HepG2 (cell line): ENCODE results near the gene ESYT3. TPM values are rescaled to one million over a fixed set of nuclear protein-coding genes. Genes with fewer than 3 reads are reported as not detected.

ENCODE experiments used
- ATAC-seq: fragments of 200-7000 bp; cut with Tn5 transposase; 3 replicates; pipeline ENCODE4 v1.9.1; 2020; ENCODE audit warnings: mild to moderate bottlenecking, moderate library complexity
- BruUV-seq: library from RNA; stranded (reverse); fragments of 400-500 nt; replicated peaks from 2 replicates; lab custom pipeline; 2021; lab: Mats Ljungman, UMichigan
- CTCF ChIA-PET: fragments of 300-600 bp; formaldehyde crosslinking; extraction: SDS; loops from one replicate; lab custom pipeline; 2021; ENCODE audit warnings: low total read pairs, inconsistent platforms, low intra/inter-chr PET ratio; lab: Yijun Ruan, JAX
- POLR2A ChIA-PET: fragments of 350-600 bp; sonication (Branson Sonifier 250); formaldehyde crosslinking; loops from one replicate; lab custom pipeline; 2020; ENCODE audit warnings: antibody characterized with exemption, inconsistent platforms; lab: Yijun Ruan, JAX
- DNase-seq: peaks from one replicate; pipeline ENCODE4 v3.0.0-alpha.2; 2015; ENCODE audit warnings: low spot score
- FAIRE-seq: peaks from 3 replicates; lab custom pipeline; 2011; peaks lifted over from hg19 to GRCh38; lab: Jason Lieb, UNC
- H2AFZ ChIP-seq: one replicate; pipeline ENCODE4 v1.6.1; 2011; ENCODE audit warnings: low read length, inconsistent platforms
- H3K27ac ChIP-seq: fragments of 300-600 bp; 3 replicates; pipeline ENCODE4 v1.8.0; 2011; ENCODE audit warnings: mixed run types, mild to moderate bottlenecking, mixed read lengths, low read length, inconsistent platforms; ENCODE audit not compliant: insufficient read depth; ENCODE audit errors: extremely low read length
- H3K27me3 ChIP-seq, 2 experiments: fragments of 200-600 bp in 1 of 2; 2 replicates in 1 of 2; 3 replicates in 1 of 2; pipeline versions ENCODE4 v1.6.0 to v1.8.0; 2011; ENCODE audit warnings: low read length in 2 of 2, mild to moderate bottlenecking in 2 of 2, moderate library complexity in 2 of 2, inconsistent platforms in 1 of 2; ENCODE audit not compliant: insufficient read depth in 2 of 2, control insufficient read depth in 1 of 2
- H3K36me3 ChIP-seq, 2 experiments: fragments of 200-600 bp in 1 of 2; replicated peaks in 1 of 2; 2 replicates in 1 of 2; 3 replicates in 1 of 2; pipeline versions ENCODE4 v1.5.1 to v1.8.0; 2011; ENCODE audit warnings: low read length in 2 of 2, inconsistent platforms in 1 of 2; ENCODE audit not compliant: insufficient read depth in 2 of 2, control insufficient read depth in 1 of 2
- H3K4me1 ChIP-seq: 2 replicates; pipeline ENCODE4 v1.5.1; 2012; ENCODE audit warnings: low read length, inconsistent platforms; ENCODE audit not compliant: insufficient read depth
- H3K4me2 ChIP-seq: 2 replicates; pipeline ENCODE4 v1.6.0; 2011; ENCODE audit warnings: low read depth, low read length, inconsistent platforms
- H3K4me3 ChIP-seq, 3 experiments: fragments of 200-600 bp in 1 of 3; sonication (generic), shearing (Covaris generic) in 1 of 3; replicated peaks in 1 of 3; 2 replicates each; pipeline ENCODE4 v1.5.1; 2011 to 2016; ENCODE audit warnings: low read length in 3 of 3, inconsistent platforms in 2 of 3, low read depth in 2 of 3, mild to moderate bottlenecking in 2 of 3, control low read depth in 1 of 3, mixed read lengths in 1 of 3; ENCODE audit not compliant: insufficient read depth in 1 of 3
- H3K79me2 ChIP-seq: one replicate; pipeline ENCODE4 v1.6.1; 2011; ENCODE audit warnings: low read length, inconsistent platforms; ENCODE audit not compliant: insufficient read depth
- H3K9ac ChIP-seq: 2 replicates; pipeline ENCODE4 v1.6.0; 2011; ENCODE audit warnings: mild to moderate bottlenecking, low read depth, low read length, inconsistent platforms; ENCODE audit not compliant: insufficient read depth
- H3K9me3 ChIP-seq: 2 replicates; pipeline ENCODE4 v1.5.1; 2012; ENCODE audit warnings: mild to moderate bottlenecking, low read length
- H4K20me1 ChIP-seq: 2 replicates; pipeline ENCODE4 v1.6.0; 2011; ENCODE audit warnings: inconsistent platforms, mild to moderate bottlenecking, low read length, moderate library complexity; ENCODE audit not compliant: insufficient read depth
- HNF4A ChIP-seq: sonication (generic); formaldehyde crosslinking; IDR thresholded peaks from 2 replicates; pipeline ENCODE4 v1.4.0; 2020; ENCODE audit warnings: missing genetic modification reagents
- HNRNPL ChIP-seq: fragments of 200-400 bp; formaldehyde crosslinking; IDR thresholded peaks from 2 replicates; pipeline ENCODE4 v1.6.1; 2017; ENCODE audit warnings: mild to moderate bottlenecking, low read depth, low read length
- IRX3 ChIP-seq: sonication (generic); formaldehyde crosslinking; IDR thresholded peaks from 2 replicates; pipeline ENCODE4 v1.8.1; 2023; ENCODE audit warnings: mild to moderate bottlenecking, low read depth, missing genetic modification reagents, borderline replicate concordance
- RXRB ChIP-seq: IDR thresholded peaks from 2 replicates; pipeline ENCODE4 v1.6.1; 2016; ENCODE audit warnings: borderline replicate concordance, missing genetic modification reagents, missing compliant biosample characterization
- SIN3B ChIP-seq: fragments of 150-350 bp; IDR thresholded peaks from 2 replicates; pipeline ENCODE4 v1.6.1; 2014; ENCODE audit warnings: low read length
- TCF12 ChIP-seq, 2 experiments: fragments of 450-650 bp in 1 of 2; sonication (generic) in 1 of 2; formaldehyde crosslinking in 1 of 2; IDR thresholded peaks; 2 replicates each; pipeline versions ENCODE4 v1.6.1 to v1.8.0; 2017 to 2022; ENCODE audit warnings: antibody characterized with exemption in 1 of 2, mild to moderate bottlenecking in 1 of 2, missing genetic modification reagents in 1 of 2, moderate library complexity in 1 of 2
- ZNF12 ChIP-seq: sonication (generic); formaldehyde crosslinking; IDR thresholded peaks from 2 replicates; pipeline ENCODE4 v1.5.0; 2020; ENCODE audit warnings: missing genetic modification reagents
- ZNF432 ChIP-seq: sonication (generic); formaldehyde crosslinking; IDR thresholded peaks from 2 replicates; pipeline ENCODE4 v1.5.0; 2020; ENCODE audit warnings: missing genetic modification reagents, mild to moderate bottlenecking, borderline replicate concordance
- ZNF850 ChIP-seq: sonication (generic); formaldehyde crosslinking; conservative IDR thresholded peaks from 2 replicates; pipeline ENCODE4 v1.9.0; 2021; ENCODE audit warnings: mild to moderate bottlenecking, missing genetic modification reagents
- WGBS: methylation state at CpG from one replicate; pipeline ENCODE4 v1.1.6; 2017; ENCODE audit warnings: low lambda C conversion rate; 5-methylcytosine and 5-hydroxymethylcytosine counted together
- in situ Hi-C: cut with HindIII; loops from 2 replicates; pipeline ENCODE4 v1.10.0; 2017; ENCODE audit warnings: low pct_unique_long_range_greater_than_20kb; ENCODE audit not compliant: extremely low pct_ligation_motif_present
- intact Hi-C: fragments of 100-400 bp; cut with micrococcal nuclease; formaldehyde crosslinking; loops from one replicate; pipeline ENCODE4 v1.10.0; 2022; ENCODE audit not compliant: unreplicated experiment
- polyA plus RNA-seq, 8 experiments: library from polyadenylated mRNA; depleted of rRNA in 3 of 8; stranded (reverse) in 7 of 8; unstranded in 1 of 8; fragments of >200 nt; fragmentation: Illumina TruSeq in 4 of 8; extraction: Trizol in 4 of 8; gene quantifications; 2 replicates each; pipeline versions ENCODE4 v1.2.1 to v1.2.3, GENCODE V29; 2011 to 2016; ENCODE audit warnings: low read depth in 4 of 8, missing spikeins in 1 of 8, mixed read lengths in 1 of 8; ENCODE audit not compliant: insufficient read depth in 1 of 8
- total RNA-seq, 5 experiments: library from RNA; depleted of rRNA; stranded (reverse); fragments of >200 nt; fragmentation: Illumina TruSeq; extraction: Trizol; gene quantifications; 2 replicates each; pipeline ENCODE4 v1.2.3, GENCODE V29; 2016; ENCODE audit warnings: low read depth in 1 of 5
- TF ChIP-seq, protein P1 (sequence below): sonication (generic); formaldehyde crosslinking; IDR thresholded peaks from 2 replicates; pipeline ENCODE4 v1.4.0; 2020; ENCODE audit warnings: mild to moderate bottlenecking, missing genetic modification reagents

Gene ESYT3
- total and polyA plus RNA-seq, 2 of the 13 experiments (the other 11 are each of a cell fraction or from before 2014, with no cell fraction given), result 1.5 to 4.1 TPM

DNA sequence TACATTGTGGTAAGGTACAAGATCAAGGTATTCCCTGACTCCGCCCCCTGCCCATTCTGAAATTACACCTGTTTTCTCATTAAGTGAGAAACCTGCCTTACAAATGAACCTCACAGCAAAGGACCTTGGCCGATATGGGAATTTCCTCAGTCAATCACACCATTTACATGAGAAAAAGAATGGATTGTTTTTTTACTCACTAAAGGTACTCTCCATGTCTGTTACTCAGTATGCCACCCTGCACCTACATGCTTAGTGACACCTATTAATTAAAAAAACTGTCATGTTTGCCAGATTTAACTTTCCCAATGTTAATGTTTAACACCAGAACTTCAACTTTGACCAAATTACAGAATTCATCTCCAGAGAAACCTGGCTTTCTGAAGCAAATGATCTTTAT is 62.0 kb downstream of the ESYT3 start:
- WGBS, result 89% methylated on average over 2 of the region's 2 CpGs
- Histone ChIP-seq H3K4me1 (peaks cover 14% of the 10 kb centered on the region), H2AFZ (no peak overlapping the region), H3K4me3 (no peak overlapping the region), H3K79me2 (no peaks in the 10 kb centered on the region), H3K27me3 (no peaks in the 10 kb centered on the region), H3K36me3 (0 out of 5 replicates have a peak, but pooled peaks cover 0 to 2% of the 10 kb centered on the region in 2 experiments), H3K9me3 (no peaks in the 10 kb centered on the region), H3K9ac (no peak overlapping the region), H4K20me1 (no peaks in the 10 kb centered on the region), H3K4me2 (no peak overlapping the region), H3K27ac (no peak overlapping the region)
- in situ Hi-C loops, result no loop called here
- ChIA-PET CTCF (no interaction called here), POLR2A (no interaction called here)
- no TSS peak for BruUV-seq
- FAIRE-seq (no peak), ATAC-seq (no peak), DNase-seq (no peak)
- intact Hi-C loops, result no loop called here
- TF ChIP-seq SIN3B, result no peak
- no peak for TF ChIP-seq ZNF850 (CRISPR knock-in tag)
- TF ChIP-seq TCF12 (IDR thresholded peaks at IDR 0.05), result no peak
- TF ChIP-seq TCF12 (CRISPR knock-in tag; IDR thresholded peaks at IDR 0.05), result no peak
- TF ChIP-seq ZNF432 (CRISPR knock-in tag), result no peak
- TF ChIP-seq ZNF12 (CRISPR knock-in tag), result no peak
- TF ChIP-seq, all 625 proteins: peak for 0

DNA sequence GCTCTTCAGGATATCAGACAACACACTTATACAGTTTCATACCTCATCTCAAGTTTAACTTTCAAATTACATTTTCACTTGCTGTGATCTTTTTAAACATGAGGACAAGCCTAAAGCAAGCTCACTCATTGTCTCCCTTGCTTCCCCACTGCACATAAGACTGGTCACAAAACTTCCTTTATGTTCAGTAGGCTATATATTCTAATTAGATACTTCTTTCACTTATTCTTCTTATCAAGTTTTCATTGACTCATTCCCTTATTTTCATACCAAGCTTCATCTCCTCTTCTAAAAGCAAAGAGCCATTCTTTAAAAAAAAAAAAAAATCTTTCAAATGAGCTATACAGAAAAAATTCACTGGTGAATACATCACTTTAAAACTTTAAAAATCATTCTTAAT is 62.6 kb downstream of the ESYT3 start:
- no peaks in the 10 kb centered on the region for H3K79me2 ChIP-seq
- BruUV-seq, result no TSS peak
- POLR2A ChIA-PET, result no interaction called here
- H3K9ac ChIP-seq, result no peak overlapping the region
- no peaks in the 10 kb centered on the region for H3K9me3 ChIP-seq
- intact Hi-C loops (no loop called here), in situ Hi-C loops (no loop called here)
- H3K27me3 ChIP-seq, result no peaks in the 10 kb centered on the region
- H3K36me3 ChIP-seq, result 0 out of 5 replicates have a peak, but pooled peaks cover 0 to 2% of the 10 kb centered on the region in 2 experiments
- no peak overlapping the region for H2AFZ ChIP-seq
- H3K4me2 ChIP-seq, result no peak overlapping the region
- CTCF ChIA-PET, result no interaction called here
- H4K20me1 ChIP-seq, result no peaks in the 10 kb centered on the region
- ATAC-seq (no peak), DNase-seq (no peak), FAIRE-seq (no peak)
- peaks cover 14% of the 10 kb centered on the region for H3K4me1 ChIP-seq
- H3K27ac ChIP-seq, result no peak overlapping the region
- H3K4me3 ChIP-seq, result no peak overlapping the region
- TF ChIP-seq HNRNPL (no peak), HNF4A (CRISPR knock-in tag) (no peak), RXRB (no peak), IRX3 (CRISPR knock-in tag) (no peak)
- TF ChIP-seq, protein P1, sequence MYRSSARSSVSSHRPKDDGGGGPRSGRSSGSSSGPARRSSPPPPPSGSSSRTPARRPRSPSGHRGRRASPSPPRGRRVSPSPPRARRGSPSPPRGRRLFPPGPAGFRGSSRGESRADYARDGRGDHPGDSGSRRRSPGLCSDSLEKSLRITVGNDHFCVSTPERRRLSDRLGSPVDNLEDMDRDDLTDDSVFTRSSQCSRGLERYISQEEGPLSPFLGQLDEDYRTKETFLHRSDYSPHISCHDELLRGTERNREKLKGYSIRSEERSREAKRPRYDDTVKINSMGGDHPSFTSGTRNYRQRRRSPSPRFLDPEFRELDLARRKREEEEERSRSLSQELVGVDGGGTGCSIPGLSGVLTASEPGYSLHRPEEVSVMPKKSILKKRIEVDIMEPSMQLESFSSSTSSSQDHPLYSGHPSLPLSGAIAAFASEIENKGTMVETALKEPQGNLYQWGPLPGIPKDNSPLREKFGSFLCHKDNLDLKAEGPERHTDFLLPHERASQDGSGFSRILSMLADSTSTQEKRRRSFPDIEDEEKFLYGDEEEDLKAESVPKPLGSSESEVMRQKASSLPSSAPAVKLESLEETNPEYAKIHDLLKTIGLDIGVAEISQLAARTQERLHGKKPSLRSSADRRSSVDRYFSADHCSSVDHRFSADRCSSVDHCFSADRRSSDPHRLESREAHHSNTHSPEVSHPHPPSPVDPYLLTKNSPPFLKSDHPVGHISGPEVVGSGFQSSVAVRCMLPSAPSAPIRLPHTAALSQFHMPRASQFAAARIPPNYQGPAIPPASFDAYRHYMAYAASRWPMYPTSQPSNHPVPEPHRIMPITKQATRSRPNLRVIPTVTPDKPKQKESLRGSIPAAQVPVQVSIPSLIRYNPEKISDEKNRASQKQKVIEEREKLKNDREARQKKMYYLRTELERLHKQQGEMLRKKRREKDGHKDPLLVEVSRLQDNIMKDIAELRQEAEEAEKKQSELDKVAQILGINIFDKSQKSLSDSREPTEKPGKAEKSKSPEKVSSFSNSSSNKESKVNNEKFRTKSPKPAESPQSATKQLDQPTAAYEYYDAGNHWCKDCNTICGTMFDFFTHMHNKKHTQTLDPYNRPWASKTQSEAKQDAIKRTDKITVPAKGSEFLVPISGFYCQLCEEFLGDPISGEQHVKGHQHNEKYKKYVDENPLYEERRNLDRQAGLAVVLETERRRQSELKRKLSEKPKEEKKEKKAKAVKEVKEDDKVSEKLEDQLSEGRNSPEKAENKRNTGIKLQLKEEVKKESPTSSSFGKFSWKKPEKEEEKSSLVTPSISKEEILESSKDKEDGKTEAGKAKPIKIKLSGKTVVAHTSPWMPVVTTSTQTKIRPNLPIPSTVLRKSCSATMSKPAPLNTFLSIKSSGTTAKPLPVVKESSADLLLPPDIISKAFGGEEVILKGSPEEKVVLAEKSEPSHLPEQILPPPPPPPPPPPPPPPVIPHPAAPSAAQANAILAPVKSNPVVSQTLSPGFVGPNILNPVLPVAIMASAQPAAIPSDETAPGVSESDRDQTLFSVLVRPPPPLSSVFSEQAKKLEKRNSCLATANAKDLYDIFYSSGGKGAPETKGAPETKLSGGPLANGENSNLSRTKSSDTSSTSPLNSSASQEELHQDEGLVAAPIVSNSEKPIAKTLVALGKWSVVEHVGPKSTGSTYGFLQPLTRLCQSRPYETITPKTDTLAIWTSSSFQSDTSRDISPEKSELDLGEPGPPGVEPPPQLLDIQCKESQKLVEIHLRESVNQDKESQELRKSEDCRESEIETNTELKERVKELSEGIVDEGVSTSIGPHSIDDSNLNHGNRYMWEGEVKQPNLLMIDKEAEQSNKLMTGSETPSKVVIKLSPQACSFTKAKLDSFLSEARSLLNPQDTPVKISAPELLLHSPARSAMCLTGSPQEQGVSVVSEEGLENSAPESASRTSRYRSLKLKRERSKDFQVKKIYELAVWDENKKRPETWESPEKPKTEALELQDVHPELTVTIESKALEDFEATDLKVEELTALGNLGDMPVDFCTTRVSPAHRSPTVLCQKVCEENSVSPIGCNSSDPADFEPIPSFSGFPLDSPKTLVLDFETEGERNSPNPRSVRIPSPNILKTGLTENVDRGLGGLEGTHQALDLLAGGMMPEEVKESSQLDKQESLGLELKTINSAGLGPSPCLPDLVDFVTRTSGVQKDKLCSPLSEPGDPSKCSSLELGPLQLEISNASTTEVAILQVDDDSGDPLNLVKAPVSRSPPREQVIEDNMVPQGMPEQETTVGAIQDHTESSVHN, result no peak
